Keratinocyte (primary cell): ENCODE results near the gene AP4B1. TPM values are rescaled to one million over a fixed set of nuclear protein-coding genes. Genes with fewer than 3 reads are reported as not detected.

Experiments used
- DNase-seq: peaks from one replicate; pipeline ENCODE4 v3.0.0-alpha.2; 2011; ENCODE audit warnings: low read depth, missing footprints, low spot score
- FAIRE-seq: peaks from 2 replicates; lab custom pipeline; 2011; peaks lifted over from hg19 to GRCh38; lab: Jason Lieb, UNC
- H2AFZ ChIP-seq: 2 replicates; pipeline ENCODE4 v1.6.0; 2012; ENCODE audit warnings: low read length, control low read depth, inconsistent platforms; ENCODE audit not compliant: control insufficient read depth
- H3K27ac ChIP-seq: 2 replicates; pipeline ENCODE4 v1.5.1; 2011; ENCODE audit warnings: low read length; ENCODE audit not compliant: control insufficient read depth, insufficient read depth
- H3K27me3 ChIP-seq: 3 replicates; pipeline ENCODE4 v1.6.0; 2011; ENCODE audit warnings: low read length; ENCODE audit not compliant: control insufficient read depth, insufficient read depth; ENCODE audit errors: extremely low read depth
- H3K36me3 ChIP-seq, 2 experiments: 2 replicates in 1 of 2; 3 replicates in 1 of 2; pipeline ENCODE4 v1.5.1; 2011; ENCODE audit warnings: low read length in 2 of 2, mild to moderate bottlenecking in 1 of 2; ENCODE audit not compliant: control insufficient read depth in 2 of 2, insufficient read depth in 2 of 2; ENCODE audit errors: extremely low read depth in 1 of 2
- H3K4me1 ChIP-seq: 3 replicates; pipeline ENCODE4 v1.5.1; 2011; ENCODE audit warnings: low read length; ENCODE audit not compliant: control insufficient read depth, insufficient read depth; ENCODE audit errors: extremely low read depth
- H3K4me2 ChIP-seq: 3 replicates; pipeline ENCODE4 v1.6.0; 2011; ENCODE audit warnings: low read depth, low read length; ENCODE audit not compliant: control insufficient read depth, insufficient read depth; ENCODE audit errors: extremely low read depth
- H3K4me3 ChIP-seq, 3 experiments: fragments of 200-600 bp in 1 of 3; sonication (generic) in 1 of 3; 2 replicates in 2 of 3; 3 replicates in 1 of 3; pipeline ENCODE4 v1.5.1; 2011 to 2016; ENCODE audit warnings: low read length in 3 of 3, mild to moderate bottlenecking in 3 of 3, control low read depth in 2 of 3, inconsistent platforms in 1 of 3, low read depth in 1 of 3, mixed read lengths in 1 of 3, mixed run types in 1 of 3, moderate library complexity in 1 of 3; ENCODE audit not compliant: control insufficient read depth in 2 of 3, insufficient read depth in 2 of 3; ENCODE audit errors: extremely low read depth in 1 of 3
- H3K79me2 ChIP-seq: 2 replicates; pipeline ENCODE4 v1.6.0; 2012; ENCODE audit warnings: low read length; ENCODE audit not compliant: control insufficient read depth, insufficient read depth
- H3K9ac ChIP-seq: 3 replicates; pipeline ENCODE4 v1.6.0; 2011; ENCODE audit warnings: low read length; ENCODE audit not compliant: control insufficient read depth, insufficient read depth; ENCODE audit errors: extremely low read depth
- H3K9me1 ChIP-seq: 3 replicates; pipeline ENCODE4 v1.6.0; 2011; ENCODE audit warnings: low read length; ENCODE audit not compliant: control insufficient read depth, insufficient read depth; ENCODE audit errors: extremely low read depth
- H3K9me3 ChIP-seq: 2 replicates; pipeline ENCODE4 v1.5.1; 2012; ENCODE audit warnings: low read depth, low read length; ENCODE audit not compliant: control insufficient read depth
- H4K20me1 ChIP-seq: 3 replicates; pipeline ENCODE4 v1.6.0; 2011; ENCODE audit warnings: low read length; ENCODE audit not compliant: control insufficient read depth, insufficient read depth; ENCODE audit errors: extremely low read depth
- EZH2 ChIP-seq: IDR thresholded peaks from one replicate; pipeline ENCODE4 v1.6.1; 2012; ENCODE audit warnings: inconsistent platforms, mild to moderate bottlenecking, low read length, moderate library complexity
- dilution Hi-C: fragments of 300-500 bp; cut with MboI; formaldehyde crosslinking; loops from one replicate; pipeline ENCODE4 v1.7.0; 2020; ENCODE audit warnings: low sequenced_read_pairs; ENCODE audit not compliant: extremely low pct_ligation_motif_present
- polyA plus RNA-seq, 5 experiments: library from polyadenylated mRNA; depleted of rRNA in 3 of 5; stranded (reverse) in 3 of 5; stranded (forward) in 1 of 5; unstranded in 1 of 5; fragments of >200 nt; gene quantifications; 1 replicate in 1 of 5; 2 replicates in 3 of 5; 3 replicates in 1 of 5; pipeline versions ENCODE4 v1.2.1 to v1.2.3, GENCODE V29; 2011 to 2012; ENCODE audit warnings: missing spikeins in 2 of 5, low read depth in 1 of 5, low replicate concordance in 1 of 5
- TF ChIP-seq, protein P1 (sequence below), 3 experiments: IDR thresholded peaks in 1 of 3; conservative IDR thresholded peaks in 1 of 3; optimal IDR thresholded peaks in 1 of 3; 2 replicates in 2 of 3; 3 replicates in 1 of 3; pipeline versions ENCODE3 to v1.5.1; 2011; ENCODE audit warnings: low read length in 3 of 3, mild to moderate bottlenecking in 3 of 3, moderate library complexity in 2 of 3, control low read depth in 1 of 3, inconsistent platforms in 1 of 3; ENCODE audit not compliant: insufficient read depth in 2 of 3; ENCODE audit errors: extremely low read depth in 1 of 3

AP4B1 gene
- polyA plus RNA-seq, 1 donor (not counting 4 experiments of a cell fraction or from before 2014, with no cell fraction given): 16.5 TPM

- Histone ChIP-seq H3K4me3 (no peak overlapping the region), H3K9me3 (no peaks in the 10 kb centered on the region), H3K36me3 (no peaks in the 10 kb centered on the region), H3K27ac (no peak overlapping the region), H3K27me3 (no peaks in the 10 kb centered on the region), H3K4me2 (peak overlapping the region; percentile 41), H3K79me2 (no peaks in the 10 kb centered on the region), H2AFZ (no peak overlapping the region), H3K9me1 (no peaks in the 10 kb centered on the region), H3K9ac (no peak overlapping the region), H3K4me1 (peaks cover 33% of the 10 kb centered on the region), H4K20me1 (no peaks in the 10 kb centered on the region)
- FAIRE-seq: no peak
- no peak for DNase-seq
- TF ChIP-seq, protein P1, sequence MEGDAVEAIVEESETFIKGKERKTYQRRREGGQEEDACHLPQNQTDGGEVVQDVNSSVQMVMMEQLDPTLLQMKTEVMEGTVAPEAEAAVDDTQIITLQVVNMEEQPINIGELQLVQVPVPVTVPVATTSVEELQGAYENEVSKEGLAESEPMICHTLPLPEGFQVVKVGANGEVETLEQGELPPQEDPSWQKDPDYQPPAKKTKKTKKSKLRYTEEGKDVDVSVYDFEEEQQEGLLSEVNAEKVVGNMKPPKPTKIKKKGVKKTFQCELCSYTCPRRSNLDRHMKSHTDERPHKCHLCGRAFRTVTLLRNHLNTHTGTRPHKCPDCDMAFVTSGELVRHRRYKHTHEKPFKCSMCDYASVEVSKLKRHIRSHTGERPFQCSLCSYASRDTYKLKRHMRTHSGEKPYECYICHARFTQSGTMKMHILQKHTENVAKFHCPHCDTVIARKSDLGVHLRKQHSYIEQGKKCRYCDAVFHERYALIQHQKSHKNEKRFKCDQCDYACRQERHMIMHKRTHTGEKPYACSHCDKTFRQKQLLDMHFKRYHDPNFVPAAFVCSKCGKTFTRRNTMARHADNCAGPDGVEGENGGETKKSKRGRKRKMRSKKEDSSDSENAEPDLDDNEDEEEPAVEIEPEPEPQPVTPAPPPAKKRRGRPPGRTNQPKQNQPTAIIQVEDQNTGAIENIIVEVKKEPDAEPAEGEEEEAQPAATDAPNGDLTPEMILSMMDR (optimal IDR thresholded peaks at IDR 0.05 in 1 of 3, IDR thresholded peaks at IDR 0.05 in 1 of 3, conservative IDR thresholded peaks at IDR 0.05 in 1 of 3; ENCODE audit: extremely low read depth in 1 of 3, insufficient read depth in 2 of 3, low read length in 3 of 3): no peak
- TF ChIP-seq EZH2: no peak
- dilution Hi-C loops: no loop called here
Measured at GRCh38 chr1:113858982-113859381, 45.6 kb downstream of the AP4B1 start.

DNA sequence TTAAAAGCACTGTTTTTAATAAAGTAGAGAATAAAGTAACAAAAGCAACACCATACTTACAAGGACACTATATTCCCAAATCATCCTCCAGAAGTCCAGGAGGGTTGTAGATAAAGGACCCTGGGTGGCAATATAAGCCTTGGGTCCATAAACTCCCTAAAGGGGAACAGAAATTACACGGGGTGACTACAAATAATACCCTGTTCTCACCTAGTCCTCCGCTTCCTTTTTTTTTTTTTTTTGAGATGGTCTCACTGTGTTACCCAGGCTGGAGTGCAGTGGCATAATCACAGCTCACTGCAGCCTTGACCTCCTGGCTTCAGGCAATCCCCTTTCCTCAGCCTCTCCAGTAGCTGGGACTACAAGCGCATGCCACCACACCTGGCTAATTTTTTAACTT, 46.2 kb downstream of the AP4B1 start:
- TF ChIP-seq, protein P1 (optimal IDR thresholded peaks at IDR 0.05 in 1 of 3, IDR thresholded peaks at IDR 0.05 in 1 of 3, conservative IDR thresholded peaks at IDR 0.05 in 1 of 3; ENCODE audit: extremely low read depth in 1 of 3, insufficient read depth in 2 of 3, low read length in 3 of 3): no peak
- TF ChIP-seq EZH2: no peak
- Histone ChIP-seq H4K20me1 (no peaks in the 10 kb centered on the region), H2AFZ (no peak overlapping the region), H3K4me1 (peaks cover 33% of the 10 kb centered on the region), H3K4me3 (no peak overlapping the region), H3K36me3 (no peaks in the 10 kb centered on the region), H3K79me2 (no peaks in the 10 kb centered on the region), H3K9me1 (no peaks in the 10 kb centered on the region), H3K27me3 (no peaks in the 10 kb centered on the region), H3K27ac (no peak overlapping the region), H3K9me3 (no peaks in the 10 kb centered on the region), H3K4me2 (no peak overlapping the region), H3K9ac (no peak overlapping the region)
- dilution Hi-C loops: no loop called here
- FAIRE-seq (no peak), DNase-seq (no peak)
